ENCODE results near the gene PSMA2.

PSMA2 gene

DNA sequence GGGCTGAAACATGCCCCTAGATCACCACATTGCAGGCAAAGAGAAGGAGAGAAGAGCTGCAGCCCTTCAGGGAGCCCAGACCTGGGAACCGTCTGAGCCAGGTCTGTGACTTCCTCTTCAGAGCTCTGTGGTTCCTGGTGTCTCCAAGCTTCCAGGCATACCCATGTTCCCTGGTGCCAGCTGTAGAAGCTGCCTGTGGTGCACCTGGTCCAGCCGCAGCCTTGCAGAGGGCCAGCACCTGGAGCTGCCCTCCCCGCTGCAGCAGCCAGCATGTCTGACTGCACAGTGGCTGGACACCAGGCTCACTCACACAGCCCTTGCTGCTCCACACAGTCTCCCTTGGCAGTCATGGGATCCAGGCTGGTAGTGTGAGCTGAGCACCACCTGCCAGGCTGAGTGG lies 53.7 kb downstream of the PSMA2 start:
- no peak overlapping the region for H3K4me3 ChIP-seq (ENCODE audit: low read depth, low read length)
- TF ChIP-seq, protein P1, sequence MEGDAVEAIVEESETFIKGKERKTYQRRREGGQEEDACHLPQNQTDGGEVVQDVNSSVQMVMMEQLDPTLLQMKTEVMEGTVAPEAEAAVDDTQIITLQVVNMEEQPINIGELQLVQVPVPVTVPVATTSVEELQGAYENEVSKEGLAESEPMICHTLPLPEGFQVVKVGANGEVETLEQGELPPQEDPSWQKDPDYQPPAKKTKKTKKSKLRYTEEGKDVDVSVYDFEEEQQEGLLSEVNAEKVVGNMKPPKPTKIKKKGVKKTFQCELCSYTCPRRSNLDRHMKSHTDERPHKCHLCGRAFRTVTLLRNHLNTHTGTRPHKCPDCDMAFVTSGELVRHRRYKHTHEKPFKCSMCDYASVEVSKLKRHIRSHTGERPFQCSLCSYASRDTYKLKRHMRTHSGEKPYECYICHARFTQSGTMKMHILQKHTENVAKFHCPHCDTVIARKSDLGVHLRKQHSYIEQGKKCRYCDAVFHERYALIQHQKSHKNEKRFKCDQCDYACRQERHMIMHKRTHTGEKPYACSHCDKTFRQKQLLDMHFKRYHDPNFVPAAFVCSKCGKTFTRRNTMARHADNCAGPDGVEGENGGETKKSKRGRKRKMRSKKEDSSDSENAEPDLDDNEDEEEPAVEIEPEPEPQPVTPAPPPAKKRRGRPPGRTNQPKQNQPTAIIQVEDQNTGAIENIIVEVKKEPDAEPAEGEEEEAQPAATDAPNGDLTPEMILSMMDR (IDR thresholded peaks at IDR 0.05; ENCODE audit: low read depth, low read length) = no peak

DNA sequence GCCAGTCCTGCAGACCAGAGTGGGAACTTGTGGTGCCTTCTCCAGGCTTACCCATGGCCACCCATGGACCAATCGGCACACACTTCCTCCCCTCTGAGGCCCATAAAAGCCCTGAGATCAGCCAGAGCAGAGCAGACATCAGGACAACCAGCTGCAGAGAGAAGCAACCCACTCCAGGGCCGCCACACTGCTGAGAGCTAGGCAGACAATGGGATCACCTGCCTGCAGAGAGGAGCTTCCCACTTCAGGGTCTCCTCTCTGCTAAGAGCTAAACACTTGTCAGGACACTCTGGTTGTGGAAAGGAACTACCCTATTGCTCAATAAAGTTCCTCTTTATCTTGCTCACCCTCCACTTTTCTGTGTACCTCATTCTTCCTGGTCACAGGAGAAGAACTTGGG lies 54.1 kb downstream of the PSMA2 start:
- no peak overlapping the region for H3K4me3 ChIP-seq (ENCODE audit: low read depth, low read length)
- TF ChIP-seq, protein P1 (IDR thresholded peaks at IDR 0.05; ENCODE audit: low read depth, low read length) = no peak

DNA sequence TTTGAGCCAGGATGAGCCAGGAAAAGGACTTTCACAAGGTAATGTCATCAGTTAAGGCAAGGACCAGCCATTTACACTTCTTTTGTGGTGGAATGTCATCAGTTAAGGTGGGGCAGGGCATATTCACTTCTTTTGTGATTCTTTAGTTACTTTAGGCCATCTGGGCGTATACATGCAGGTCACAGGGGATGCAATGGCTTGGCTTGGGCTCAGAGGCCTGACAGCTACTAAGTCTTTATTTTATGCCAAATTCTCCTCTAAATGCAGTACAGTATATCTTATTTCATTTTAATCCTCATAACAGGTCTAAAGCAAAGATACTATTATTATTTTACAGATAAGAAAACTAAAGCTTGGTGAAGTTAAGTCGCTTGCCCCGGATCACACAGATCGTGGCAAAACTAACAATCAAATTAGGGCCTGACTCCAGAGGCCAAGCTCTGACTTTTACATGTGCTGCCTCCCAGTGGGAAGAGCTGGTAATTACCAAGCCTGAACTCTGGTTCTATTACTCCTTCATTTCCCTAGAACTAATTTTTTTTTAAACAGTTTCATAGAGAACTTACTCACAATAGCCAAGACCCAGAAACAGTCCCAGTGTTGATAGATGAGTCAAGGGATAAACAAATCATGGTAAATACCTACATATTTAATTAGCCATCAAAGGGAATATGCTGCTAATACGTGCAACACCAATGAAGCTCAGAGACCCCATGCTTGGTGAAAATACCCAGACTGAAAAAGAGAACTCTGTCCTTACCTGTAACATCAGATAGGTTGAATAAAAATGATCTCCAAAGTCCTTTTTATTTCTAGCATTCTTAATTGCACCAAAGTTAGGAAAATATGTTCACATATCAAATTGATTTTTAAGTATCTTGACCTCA lies 55.5 kb downstream of the PSMA2 start:
- H3K4me3 ChIP-seq (ENCODE audit: low read depth, low read length) = no peak overlapping the region
- TF ChIP-seq, protein P1 (IDR thresholded peaks at IDR 0.05; ENCODE audit: low read depth, low read length) = peak; percentile 77

DNA sequence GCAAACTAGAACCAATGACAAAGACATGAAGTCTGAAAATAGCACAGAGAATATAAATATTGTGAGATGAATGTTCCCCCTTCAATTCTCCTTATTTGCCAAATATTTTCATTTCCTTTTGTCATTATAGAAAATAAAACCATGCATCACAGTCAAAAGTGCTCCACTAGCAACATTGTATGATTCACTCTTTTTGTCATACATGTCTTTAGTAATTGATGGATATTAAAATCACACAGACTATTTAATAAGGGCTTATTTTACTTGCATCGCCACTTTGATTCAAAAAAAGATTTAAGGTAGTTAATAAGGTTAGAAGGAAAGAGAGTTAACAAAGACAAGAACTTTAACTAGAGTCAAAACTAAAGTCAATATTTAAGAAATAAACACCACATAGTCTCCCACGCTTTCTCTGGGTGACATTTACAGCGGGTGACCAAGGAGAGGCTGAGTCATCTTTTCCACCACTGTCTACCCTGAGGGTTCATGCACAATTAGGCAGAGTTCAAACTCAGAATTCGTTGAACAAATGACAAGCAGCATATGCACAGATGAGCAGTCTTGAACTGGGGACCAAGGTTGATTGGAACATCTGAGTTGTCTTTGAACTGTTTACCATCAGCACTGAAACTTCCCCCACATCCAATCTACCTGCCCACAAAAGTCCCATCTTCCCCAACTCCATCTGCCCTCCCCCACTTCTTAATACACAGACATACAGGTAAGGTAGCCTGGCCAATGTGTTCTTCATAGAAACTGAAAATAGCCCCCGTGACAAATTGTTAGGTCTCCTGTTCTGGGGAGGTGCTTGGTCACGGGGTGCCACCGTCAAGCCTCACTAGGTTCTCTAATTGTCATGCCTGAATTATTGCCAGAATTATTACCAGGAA lies 62.6 kb downstream of the PSMA2 start:
- H3K4me3 ChIP-seq (ENCODE audit: low read depth, low read length) = no peak overlapping the region
- TF ChIP-seq, protein P1 (IDR thresholded peaks at IDR 0.05; ENCODE audit: low read depth, low read length) = no peak

DNA sequence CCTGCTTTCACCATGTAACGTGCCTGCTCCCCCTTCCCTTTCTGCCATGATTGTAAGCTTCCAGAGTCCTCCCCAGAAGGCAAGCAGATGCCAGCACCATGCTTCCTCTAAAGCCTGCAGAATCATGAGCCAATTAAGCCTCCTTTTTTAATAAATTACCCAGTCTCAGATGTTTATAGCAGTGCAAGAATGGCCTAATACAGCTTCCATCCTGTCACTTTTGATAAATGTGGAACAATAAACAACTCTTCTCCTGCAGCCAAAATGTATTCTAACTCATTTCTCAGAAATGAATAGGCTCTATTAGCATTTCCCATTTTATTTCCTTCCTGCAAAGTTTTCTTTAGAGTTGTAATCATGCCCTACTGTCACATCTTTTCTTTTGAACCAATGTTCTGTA lies 63.5 kb downstream of the PSMA2 start:
- no peak overlapping the region for H3K4me3 ChIP-seq (ENCODE audit: low read depth, low read length)
- TF ChIP-seq, protein P1 (IDR thresholded peaks at IDR 0.05; ENCODE audit: low read depth, low read length) = no peak

Measured in WI38 (cell line).